Measurements from ENCODE around the gene DENND4B.
"Not testable (repeated sequence)": the region's sequence is repeated elsewhere in the genome, so short reads cannot be mapped to it uniquely, and the experiment has no call there.

Gene DENND4B

DNA sequence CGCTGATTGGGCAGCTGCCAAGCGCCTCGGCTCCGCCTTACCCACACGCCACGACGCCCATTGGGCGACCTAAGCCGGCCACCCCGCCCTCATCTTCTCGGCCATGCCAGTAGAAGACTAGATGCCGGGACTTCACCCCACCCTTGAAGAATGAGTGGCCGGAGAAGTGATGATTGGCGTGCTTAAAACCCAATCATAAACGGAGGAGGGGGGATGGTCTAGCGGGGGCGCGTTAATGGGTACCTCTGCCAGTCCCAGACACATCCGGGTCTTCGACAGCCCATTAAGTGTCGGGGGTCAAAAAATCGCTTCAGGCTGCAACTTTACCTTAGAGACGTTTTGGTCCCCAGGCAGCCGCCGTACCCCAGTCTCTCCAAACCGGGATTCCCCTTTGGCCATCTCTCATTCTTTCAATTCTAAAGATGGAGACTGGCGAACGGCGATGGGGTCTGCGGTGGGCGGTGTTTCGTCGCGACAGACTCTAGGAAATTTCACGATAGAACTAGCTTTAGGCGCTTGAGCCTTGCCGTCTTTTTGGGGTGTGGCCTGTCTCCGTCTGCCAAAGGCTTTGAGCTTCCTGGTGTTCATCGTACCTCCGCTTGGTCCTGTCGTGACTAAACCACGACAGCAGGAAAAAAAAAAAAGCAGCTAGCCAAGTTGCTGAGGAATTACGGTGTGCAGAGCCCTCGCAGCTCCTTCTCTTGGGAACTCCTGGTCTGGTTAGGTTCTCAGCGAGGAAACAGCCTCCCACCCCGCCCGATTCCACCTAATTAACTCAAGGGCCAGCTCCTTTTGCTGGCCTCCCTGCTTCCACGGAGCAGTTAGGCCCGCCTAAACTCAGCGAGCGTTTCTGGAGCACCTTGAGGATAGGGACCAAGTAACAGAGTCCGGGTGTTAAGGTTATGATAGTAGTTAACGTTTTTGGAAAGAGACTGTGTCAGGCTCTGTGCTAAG is 23.3 kb downstream of the DENND4B start, which contains the start of gene GATAD2B:
GATAD2B (minus strand) TSS at position 1 of the 954 bp plus-strand sequence. CDS start 94,625 bp downstream, outside the sequence.
- peak; percentile 100 for DNase-seq (ENCODE audit: low spot score)

GRCh38 chr1:153922076-153922971 is 24.2 kb downstream of the DENND4B start:
- no peak for DNase-seq (ENCODE audit: low spot score)

- DNase-seq (ENCODE audit: low spot score), result peak; percentile 25
These were observed 24.8 kb downstream of the DENND4B start for GRCh38 chr1:153921803-153922075.

- DNase-seq (ENCODE audit: low spot score), result no peak
These were observed 25.3 kb downstream of the DENND4B start for GRCh38 chr1:153921080-153921802.

DNA sequence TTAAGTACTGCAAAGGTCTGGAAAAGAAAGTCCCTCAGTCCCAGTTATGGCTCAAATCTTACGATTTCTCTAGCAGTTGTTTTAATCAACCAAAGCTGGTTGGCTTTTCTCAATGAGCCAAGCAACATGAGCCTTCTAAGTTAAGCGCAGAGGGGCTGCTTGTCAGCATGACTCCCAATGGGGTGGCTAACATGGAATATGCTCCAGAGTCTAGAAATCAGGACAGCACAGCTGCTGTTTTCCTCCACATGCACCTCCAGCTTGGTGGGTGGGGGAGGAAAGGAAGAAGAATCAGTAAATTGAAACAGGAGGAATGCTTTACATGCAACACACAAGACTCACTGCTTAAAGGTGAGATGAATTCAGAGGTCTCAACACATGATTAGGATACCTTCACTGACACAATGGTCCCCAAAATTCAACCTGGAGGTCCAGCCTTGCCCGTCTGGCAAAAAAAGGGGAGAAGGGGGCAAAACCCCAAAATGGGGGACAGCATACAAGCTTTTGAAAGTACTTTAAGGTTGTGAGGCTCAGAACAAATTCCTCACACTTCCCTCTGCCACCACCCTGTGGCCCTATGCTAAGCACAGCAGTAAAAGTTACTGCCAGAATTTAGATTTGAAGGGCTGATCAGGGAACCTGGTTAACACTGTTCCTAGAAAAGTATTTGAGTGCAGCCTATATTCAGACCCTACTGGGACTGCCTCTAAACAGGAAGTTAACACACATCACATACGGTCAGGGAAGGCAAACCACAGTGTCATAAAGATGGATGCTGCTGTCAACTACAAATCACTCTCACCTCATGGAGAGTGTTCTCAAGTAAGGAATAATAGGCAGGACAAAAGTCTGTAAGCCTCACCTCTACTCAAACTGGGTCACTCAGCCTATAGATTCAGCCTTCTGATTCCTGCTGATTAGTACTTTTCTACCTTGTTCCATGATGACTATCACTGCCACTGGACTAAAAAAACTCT is 26.4 kb downstream of the DENND4B start:
- DNase-seq (ENCODE audit: low spot score), result peak; percentile 26

DNA sequence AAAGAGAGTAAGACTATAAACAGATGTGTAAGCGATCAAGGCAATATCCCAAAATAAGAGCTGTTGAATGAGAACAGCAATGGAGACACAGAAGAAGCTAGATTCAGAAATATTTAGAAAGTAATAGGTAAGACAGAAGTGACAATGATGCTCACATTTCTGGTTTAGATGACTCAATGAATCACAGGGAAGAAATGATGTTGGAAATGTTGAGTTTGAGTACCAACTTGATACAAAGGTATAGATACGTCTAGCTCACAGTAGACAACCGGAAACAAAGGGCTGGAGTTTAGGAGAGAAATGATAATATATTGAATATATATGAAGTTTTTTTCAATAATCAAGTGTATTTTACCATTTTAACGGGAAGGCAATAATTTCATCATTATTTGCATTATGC is 30.2 kb downstream of the DENND4B start:
- no peak for DNase-seq (ENCODE audit: low spot score)

DNA sequence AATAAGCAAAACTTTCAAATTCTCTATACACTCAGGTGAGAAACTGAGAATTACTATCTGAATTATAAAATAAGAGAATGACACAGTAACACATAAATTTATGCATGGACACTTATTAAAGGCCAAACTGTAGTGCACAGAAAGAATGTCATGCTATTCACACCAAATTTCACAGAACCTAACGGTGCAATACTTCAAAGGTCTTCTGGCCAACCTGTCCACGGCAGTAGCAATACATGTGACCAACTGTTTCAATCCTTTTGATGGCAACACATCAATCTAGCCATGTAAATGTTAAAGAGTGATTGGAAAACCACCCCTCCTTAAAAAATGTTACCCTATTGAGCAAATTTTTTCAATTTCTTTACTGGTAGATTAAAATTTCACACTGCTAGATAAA is 34.2 kb downstream of the DENND4B start:
- no peak for DNase-seq (ENCODE audit: low spot score)

GRCh38 chr1:153910560-153910959 is 36.0 kb downstream of the DENND4B start:
- DNase-seq (ENCODE audit: low spot score), result not testable (repeated sequence)

GRCh38 chr1:153908071-153908470 is 38.4 kb downstream of the DENND4B start:
- DNase-seq (ENCODE audit: low spot score), result no peak

- no peak for DNase-seq (ENCODE audit: low spot score)
These were observed 39.4 kb downstream of the DENND4B start for GRCh38 chr1:153907134-153907533.

GRCh38 chr1:153906396-153906795 is 40.1 kb downstream of the DENND4B start:
- DNase-seq (ENCODE audit: low spot score), result no peak

- DNase-seq (ENCODE audit: low spot score), result not testable (repeated sequence)
These were observed 40.6 kb downstream of the DENND4B start for GRCh38 chr1:153905908-153906307.

- DNase-seq (ENCODE audit: low spot score), result no peak
These were observed 42.6 kb downstream of the DENND4B start for GRCh38 chr1:153903841-153904455.

GRCh38 chr1:153899509-153899908 is 47.0 kb downstream of the DENND4B start:
- no peak for DNase-seq (ENCODE audit: low spot score)

DNA sequence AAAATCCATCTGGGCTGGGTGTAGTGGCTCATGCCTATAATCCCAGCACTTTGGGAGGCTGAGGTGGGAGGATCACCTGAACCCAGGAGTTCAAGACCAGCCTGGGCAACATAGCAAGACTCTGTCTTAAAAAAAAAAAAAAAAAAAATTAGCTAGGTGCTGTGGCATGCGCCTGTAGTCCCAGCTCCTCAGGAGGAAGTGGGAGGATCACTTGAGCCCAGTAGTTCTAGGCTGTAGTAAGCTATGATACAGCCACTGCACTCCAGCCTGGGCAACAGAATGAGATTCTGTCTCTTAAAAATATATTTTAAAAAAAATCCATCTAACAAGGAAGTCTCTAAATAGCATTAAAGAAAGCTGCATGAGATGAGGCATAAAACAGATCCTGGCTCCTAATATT is 50.7 kb downstream of the DENND4B start:
- not testable (repeated sequence) for DNase-seq (ENCODE audit: low spot score)

- DNase-seq (ENCODE audit: low spot score), result not testable (repeated sequence)
These were observed 55.5 kb downstream of the DENND4B start for GRCh38 chr1:153891042-153891441.

DNA sequence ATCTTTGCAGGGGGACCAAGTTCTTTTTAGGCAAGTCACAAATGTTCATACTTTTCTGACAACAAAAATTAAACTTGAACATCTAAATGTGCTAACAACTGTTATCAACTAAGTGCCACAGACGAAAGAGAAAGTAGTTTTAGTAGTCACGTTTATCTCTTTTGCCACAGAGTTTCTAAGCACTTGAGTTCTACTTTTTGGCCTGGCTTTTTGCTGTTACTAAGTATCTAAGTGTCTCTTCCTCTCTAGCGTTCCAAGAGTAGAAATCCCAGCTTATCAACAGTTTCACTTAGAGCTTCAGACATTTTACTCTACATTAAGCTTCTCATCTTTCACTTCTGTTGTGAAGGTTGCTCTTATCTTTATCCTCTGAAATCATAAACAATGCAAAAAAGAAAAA is 58.0 kb downstream of the DENND4B start:
- no peak for DNase-seq (ENCODE audit: low spot score)

GRCh38 chr1:153886127-153886526 is 60.4 kb downstream of the DENND4B start:
- DNase-seq (ENCODE audit: low spot score), result no peak

GRCh38 chr1:153883223-153883622 is 63.3 kb downstream of the DENND4B start:
- DNase-seq (ENCODE audit: low spot score), result no peak

DNA sequence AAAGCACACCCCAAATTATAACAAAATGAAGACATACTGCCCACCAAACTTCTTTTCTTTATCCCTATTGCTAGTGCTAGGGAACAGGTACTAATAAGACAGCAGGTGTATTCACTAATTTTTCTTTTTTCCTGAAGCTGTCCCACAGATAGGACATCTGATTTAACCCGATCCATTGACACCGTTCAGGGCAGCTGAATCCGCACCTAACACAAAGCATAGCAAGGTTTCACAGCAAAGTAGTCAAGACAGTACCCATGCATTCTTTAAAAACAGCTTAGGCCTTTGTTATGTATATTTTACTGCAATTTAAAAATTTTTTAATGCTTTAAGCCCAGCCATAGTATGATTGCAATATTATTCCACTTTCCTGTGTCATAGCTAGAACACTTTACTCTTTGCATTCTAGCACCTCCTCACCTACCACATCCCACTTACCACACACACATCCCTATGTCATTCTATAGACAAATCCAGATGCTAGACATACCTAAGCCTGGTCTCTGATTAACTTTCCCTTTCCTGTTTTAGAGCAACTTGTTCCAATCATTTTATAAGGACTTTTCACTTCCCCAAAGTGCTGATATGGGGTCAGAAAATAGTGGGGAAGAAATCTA is 64.1 kb downstream of the DENND4B start:
- no peak for DNase-seq (ENCODE audit: low spot score)

All from cerebellar cortex (tissue), 1 donor.